ENCODE measurements around the gene AUH.

- TF ChIP-seq CTCF (conservative IDR thresholded peaks at IDR 0.05 in 1 of 2, IDR thresholded peaks at IDR 0.05 in 1 of 2; ENCODE audit: low read depth in 1 of 2, low read length in 2 of 2) (no peak), EZH2 (IDR thresholded peaks at IDR 0.05; ENCODE audit: low read length, missing control alignments) (no peak)
Measured at GRCh38 chr9:91364702-91365101, 3.0 kb upstream of the AUH start.

All from fibroblast of lung (primary cell).